ENCODE measurements around the gene NLK. TPM values are rescaled to one million over a fixed set of nuclear protein-coding genes. Genes with fewer than 3 reads are reported as not detected.

NLK gene
- total and polyA plus RNA-seq, 4 donors: 7.1 to 27.0 (median 12.1) TPM

GRCh38 chr17:28169621-28170349 lies 127.3 kb downstream of the NLK start:
- no peak for TF ChIP-seq CTCF (IDR thresholded peaks at IDR 0.05; ENCODE audit: control extremely low read depth, extremely low read depth)
- no peak overlapping the region for H3K4me3 ChIP-seq
- DNase-seq: no peak
- ATAC-seq (ENCODE audit: insufficient read depth, low FRiP score): no peak
- H3K9me3 ChIP-seq (ENCODE audit: control insufficient read depth in 4 of 4, insufficient read depth in 3 of 4, low read length in 3 of 4): no peaks in the 10 kb centered on the region
- no peaks in the 10 kb centered on the region for H3K4me1 ChIP-seq (ENCODE audit: control insufficient read depth in 5 of 5, insufficient read depth in 5 of 5, low read length in 5 of 5)
- no peak overlapping the region for H3K9ac ChIP-seq (ENCODE audit: insufficient read depth in 1 of 2, low read length in 2 of 2)
- H3K27ac ChIP-seq (ENCODE audit: low read depth in 1 of 2, low read length in 1 of 2): no peak overlapping the region
- H3K36me3 ChIP-seq (ENCODE audit: control insufficient read depth in 4 of 4, insufficient read depth in 4 of 4, low read length in 4 of 4): peaks cover 2 to 19% (median 11%) of the 10 kb centered on the region in 4 donors
- H3K27me3 ChIP-seq (ENCODE audit: control insufficient read depth in 3 of 3, insufficient read depth in 3 of 3, low read length in 2 of 3): no peaks in the 10 kb centered on the region
- WGBS, 2 donors: 66 to 79% methylated on average over 3 of the region's 3 CpGs

- H3K4me1 ChIP-seq (ENCODE audit: control insufficient read depth in 5 of 5, insufficient read depth in 5 of 5, low read length in 5 of 5): no peaks in the 10 kb centered on the region
- H3K9me3 ChIP-seq (ENCODE audit: control insufficient read depth in 4 of 4, insufficient read depth in 3 of 4, low read length in 3 of 4): no peaks in the 10 kb centered on the region
- no peak overlapping the region for H3K4me3 ChIP-seq
- H3K9ac ChIP-seq (ENCODE audit: insufficient read depth in 1 of 2, low read length in 2 of 2): no peak overlapping the region
- H3K27me3 ChIP-seq (ENCODE audit: control insufficient read depth in 3 of 3, insufficient read depth in 3 of 3, low read length in 2 of 3): no peaks in the 10 kb centered on the region
- H3K36me3 ChIP-seq (ENCODE audit: control insufficient read depth in 4 of 4, insufficient read depth in 4 of 4, low read length in 4 of 4): peaks cover 2 to 19% (median 11%) of the 10 kb centered on the region in 4 donors
- ATAC-seq (ENCODE audit: insufficient read depth, low FRiP score): no peak
- no peak for TF ChIP-seq CTCF (IDR thresholded peaks at IDR 0.05; ENCODE audit: control extremely low read depth, extremely low read depth)
- no peak overlapping the region for H3K27ac ChIP-seq (ENCODE audit: low read depth in 1 of 2, low read length in 1 of 2)
- no peak for DNase-seq
Observed at GRCh38 chr17:28170771-28171170, 128.3 kb downstream of the NLK start.

GRCh38 chr17:28173031-28173561 lies 130.6 kb downstream of the NLK start:
- ATAC-seq (ENCODE audit: insufficient read depth, low FRiP score) (no peak), DNase-seq (no peak)
- H3K27ac ChIP-seq (ENCODE audit: low read depth in 1 of 2, low read length in 1 of 2): no peak overlapping the region
- H3K4me3 ChIP-seq: no peak overlapping the region
- H3K9ac ChIP-seq (ENCODE audit: insufficient read depth in 1 of 2, low read length in 2 of 2): no peak overlapping the region
- no peaks in the 10 kb centered on the region for H3K27me3 ChIP-seq (ENCODE audit: control insufficient read depth in 3 of 3, insufficient read depth in 3 of 3, low read length in 2 of 3)
- no peaks in the 10 kb centered on the region for H3K9me3 ChIP-seq (ENCODE audit: control insufficient read depth in 4 of 4, insufficient read depth in 3 of 4, low read length in 3 of 4)
- no peak for TF ChIP-seq CTCF (IDR thresholded peaks at IDR 0.05; ENCODE audit: control extremely low read depth, extremely low read depth)
- WGBS, 2 donors: 6 to 24% methylated on average over 3 of the region's 3 CpGs
- peaks cover 0 to 2% (median 0%) of the 10 kb centered on the region in 5 donors for H3K4me1 ChIP-seq (ENCODE audit: control insufficient read depth in 5 of 5, insufficient read depth in 5 of 5, low read length in 5 of 5)
- peaks cover 2 to 19% (median 11%) of the 10 kb centered on the region in 4 donors for H3K36me3 ChIP-seq (ENCODE audit: control insufficient read depth in 4 of 4, insufficient read depth in 4 of 4, low read length in 4 of 4)

Data from lung (tissue), 12 donors.